Fibroblast of the aortic adventitia (primary cell): Measurements from ENCODE around the gene ARHGAP26. TPM values are rescaled to one million over a fixed set of nuclear protein-coding genes. Genes with fewer than 3 reads are reported as not detected.

ENCODE experiments used
- DNase-seq: peaks from one replicate; pipeline ENCODE4 v3.0.0-alpha.2; 2010; ENCODE audit warnings: low read depth
- H3K4me3 ChIP-seq: 2 replicates; pipeline ENCODE4 v1.5.1; 2011; ENCODE audit warnings: low read depth, mild to moderate bottlenecking, control low read depth, low read length, moderate library complexity
- total RNA-seq: library from RNA; depleted of rRNA; stranded (reverse); fragments of >200 nt; gene quantifications from 2 replicates; pipeline ENCODE4 v1.2.3, GENCODE V29; 2012; ENCODE audit warnings: low replicate concordance
- TF ChIP-seq, protein P1 (sequence below): IDR thresholded peaks from 2 replicates; pipeline ENCODE4 v1.5.1; 2011; ENCODE audit warnings: mild to moderate bottlenecking, low read length, control low read depth, inconsistent platforms; ENCODE audit not compliant: insufficient read depth

ARHGAP26 gene
- total RNA-seq, 1 donor = 9.0 TPM

DNA sequence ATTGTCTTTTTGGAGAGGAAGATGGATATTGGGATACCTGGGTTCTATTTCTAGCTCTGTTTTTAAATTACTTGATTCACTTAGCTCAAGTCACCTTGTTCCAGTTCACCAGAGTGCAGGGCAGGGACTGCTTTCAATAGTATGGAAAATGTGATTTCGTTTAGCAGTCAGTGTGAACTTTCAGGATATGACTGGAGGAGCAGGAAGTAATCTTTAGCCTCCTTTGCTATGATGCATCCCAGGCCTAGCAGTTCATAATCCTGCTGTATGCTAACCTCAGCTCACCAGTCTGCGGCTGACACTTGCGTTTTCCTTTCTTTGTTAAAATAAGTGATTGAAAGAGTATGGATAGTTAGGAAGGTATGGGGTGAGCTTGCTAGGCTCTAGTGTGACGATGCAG, 169.7 kb downstream of the ARHGAP26 start:
- TF ChIP-seq, protein P1, sequence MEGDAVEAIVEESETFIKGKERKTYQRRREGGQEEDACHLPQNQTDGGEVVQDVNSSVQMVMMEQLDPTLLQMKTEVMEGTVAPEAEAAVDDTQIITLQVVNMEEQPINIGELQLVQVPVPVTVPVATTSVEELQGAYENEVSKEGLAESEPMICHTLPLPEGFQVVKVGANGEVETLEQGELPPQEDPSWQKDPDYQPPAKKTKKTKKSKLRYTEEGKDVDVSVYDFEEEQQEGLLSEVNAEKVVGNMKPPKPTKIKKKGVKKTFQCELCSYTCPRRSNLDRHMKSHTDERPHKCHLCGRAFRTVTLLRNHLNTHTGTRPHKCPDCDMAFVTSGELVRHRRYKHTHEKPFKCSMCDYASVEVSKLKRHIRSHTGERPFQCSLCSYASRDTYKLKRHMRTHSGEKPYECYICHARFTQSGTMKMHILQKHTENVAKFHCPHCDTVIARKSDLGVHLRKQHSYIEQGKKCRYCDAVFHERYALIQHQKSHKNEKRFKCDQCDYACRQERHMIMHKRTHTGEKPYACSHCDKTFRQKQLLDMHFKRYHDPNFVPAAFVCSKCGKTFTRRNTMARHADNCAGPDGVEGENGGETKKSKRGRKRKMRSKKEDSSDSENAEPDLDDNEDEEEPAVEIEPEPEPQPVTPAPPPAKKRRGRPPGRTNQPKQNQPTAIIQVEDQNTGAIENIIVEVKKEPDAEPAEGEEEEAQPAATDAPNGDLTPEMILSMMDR = no peak

DNA sequence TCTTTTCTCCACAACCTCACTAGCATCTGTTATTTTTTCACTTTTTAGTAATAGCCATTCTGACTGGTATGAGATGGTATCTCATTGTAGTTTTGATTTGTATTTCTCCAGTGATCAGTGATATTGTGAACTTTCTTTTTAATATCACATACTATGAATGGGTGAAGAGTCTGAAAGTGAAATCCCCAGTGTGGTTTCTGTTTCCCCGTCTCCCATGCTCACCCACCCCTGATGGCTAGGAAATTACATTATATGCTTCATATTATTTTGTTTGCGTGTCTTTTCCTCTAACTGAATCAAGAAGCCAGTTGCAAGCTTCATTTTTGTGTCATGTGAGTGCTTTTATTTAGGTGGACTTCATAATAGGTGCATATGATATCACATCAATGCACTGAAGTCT, 171.1 kb downstream of the ARHGAP26 start:
- no peak overlapping the region for H3K4me3 ChIP-seq
- TF ChIP-seq, protein P1 = no peak
- no peak for DNase-seq

More for the DNA sequence above, 169.7 kb downstream of the ARHGAP26 start:
- no peak for DNase-seq
- no peak overlapping the region for H3K4me3 ChIP-seq

DNA sequence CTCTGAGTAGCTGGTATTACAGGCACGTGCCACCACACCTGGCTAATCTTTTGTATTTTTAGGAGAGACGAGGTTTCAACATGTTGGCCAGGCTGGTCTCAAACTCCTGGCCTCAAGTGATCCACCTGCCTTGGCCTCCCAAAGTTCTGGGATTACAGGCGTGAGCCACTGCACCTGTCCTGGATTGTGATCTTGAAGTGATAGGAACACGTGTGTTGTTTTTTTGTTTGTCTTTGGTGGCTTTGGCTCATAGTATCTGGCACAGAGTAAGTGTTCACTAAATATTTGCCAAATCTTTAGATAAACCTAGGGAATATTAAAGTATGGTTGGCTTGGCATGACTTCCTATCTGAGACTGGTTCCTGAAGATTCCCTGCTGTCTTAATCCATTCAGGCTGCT, 172.7 kb downstream of the ARHGAP26 start:
- TF ChIP-seq, protein P1 = no peak
- no peak overlapping the region for H3K4me3 ChIP-seq
- DNase-seq = no peak

DNA sequence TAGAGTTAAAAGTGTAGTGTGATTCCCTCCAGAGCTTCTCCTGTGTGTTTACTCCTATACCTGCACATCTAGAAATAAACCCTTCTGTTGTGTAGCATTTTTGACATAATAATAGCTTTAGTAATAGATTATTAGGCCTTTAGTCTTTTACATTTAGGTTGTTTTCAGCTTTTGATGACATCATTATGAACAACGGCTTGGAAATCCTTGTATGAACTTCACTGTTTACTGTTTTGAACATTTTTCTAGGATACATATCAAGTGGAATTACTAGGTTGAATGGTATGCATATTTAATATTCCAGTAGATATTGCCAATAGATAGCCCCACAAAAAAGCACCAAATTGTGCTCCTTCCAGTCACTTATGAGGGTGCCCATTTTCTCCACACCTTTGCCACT, 174.0 kb downstream of the ARHGAP26 start:
- DNase-seq = peak; percentile 28
- H3K4me3 ChIP-seq = no peak overlapping the region
- TF ChIP-seq, protein P1 = no peak

DNA sequence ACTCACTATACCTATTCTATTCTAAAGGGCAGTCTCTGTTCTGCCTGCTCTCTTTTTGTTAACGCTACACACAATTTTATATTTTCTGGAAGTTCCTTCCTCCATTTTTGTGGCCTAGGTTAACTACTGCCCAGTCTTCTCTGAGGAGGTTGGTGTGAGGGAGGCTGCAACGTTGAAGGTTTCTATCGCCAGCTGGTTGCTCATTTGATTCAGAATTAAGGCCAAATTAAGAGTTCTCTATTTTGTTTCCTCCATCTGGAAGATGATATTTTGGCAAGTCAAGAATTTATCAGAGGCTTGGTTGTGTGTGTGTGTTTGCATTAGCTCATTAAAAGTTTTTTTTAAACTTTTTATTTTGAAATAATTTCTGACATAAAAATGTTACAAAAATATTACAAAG, 175.1 kb downstream of the ARHGAP26 start:
- H3K4me3 ChIP-seq = no peak overlapping the region
- TF ChIP-seq, protein P1 = no peak
- DNase-seq = no peak

DNA sequence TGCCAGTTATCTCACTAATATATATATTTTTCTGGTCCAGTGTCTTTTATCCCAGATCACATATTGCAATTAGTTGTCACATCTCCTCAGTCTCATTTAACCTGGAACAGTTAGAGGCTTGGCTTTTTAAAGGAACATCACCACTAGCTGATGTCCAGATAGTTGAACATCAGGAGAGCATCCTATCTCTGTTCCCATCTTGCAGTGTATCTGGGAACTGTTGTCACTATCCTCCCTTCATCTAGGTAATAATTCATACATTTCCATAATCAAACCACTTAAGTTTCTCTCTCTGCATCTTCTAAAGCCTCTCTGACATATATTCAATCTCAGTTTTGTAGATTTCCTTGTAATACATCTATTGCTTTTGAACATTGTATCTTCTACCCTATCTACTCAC, 175.7 kb downstream of the ARHGAP26 start:
- DNase-seq = no peak
- TF ChIP-seq, protein P1 = no peak
- H3K4me3 ChIP-seq = no peak overlapping the region
